Fibroblast of skin of scalp (primary cell): ENCODE results near the gene SLC25A40. TPM values are rescaled to one million over a fixed set of nuclear protein-coding genes. Genes with fewer than 3 reads are reported as not detected.
A peak's percentile ranks its signal among the peaks of the same experiment; 100 is the strongest.
"Not testable (repeated sequence)": the region's sequence is repeated elsewhere in the genome, so short reads cannot be mapped to it uniquely, and the experiment has no call there.

Experiments
- DNase-seq: peaks from one replicate; pipeline ENCODE4 v3.0.0-alpha.2; 2013
- polyA plus RNA-seq, 2 experiments: library from polyadenylated mRNA; unstranded; fragments of 120-200 nt; gene quantifications; one replicate each; pipeline ENCODE4 v1.2.1, GENCODE V29; 2013; ENCODE audit not compliant: insufficient read length in 2 of 2

Gene SLC25A40
- 12.1 TPM for polyA plus RNA-seq (2013, experiment 1 of 2; ENCODE audit: insufficient read length)
- 10.5 TPM for polyA plus RNA-seq (2013, experiment 2 of 2; ENCODE audit: insufficient read length)

DNA sequence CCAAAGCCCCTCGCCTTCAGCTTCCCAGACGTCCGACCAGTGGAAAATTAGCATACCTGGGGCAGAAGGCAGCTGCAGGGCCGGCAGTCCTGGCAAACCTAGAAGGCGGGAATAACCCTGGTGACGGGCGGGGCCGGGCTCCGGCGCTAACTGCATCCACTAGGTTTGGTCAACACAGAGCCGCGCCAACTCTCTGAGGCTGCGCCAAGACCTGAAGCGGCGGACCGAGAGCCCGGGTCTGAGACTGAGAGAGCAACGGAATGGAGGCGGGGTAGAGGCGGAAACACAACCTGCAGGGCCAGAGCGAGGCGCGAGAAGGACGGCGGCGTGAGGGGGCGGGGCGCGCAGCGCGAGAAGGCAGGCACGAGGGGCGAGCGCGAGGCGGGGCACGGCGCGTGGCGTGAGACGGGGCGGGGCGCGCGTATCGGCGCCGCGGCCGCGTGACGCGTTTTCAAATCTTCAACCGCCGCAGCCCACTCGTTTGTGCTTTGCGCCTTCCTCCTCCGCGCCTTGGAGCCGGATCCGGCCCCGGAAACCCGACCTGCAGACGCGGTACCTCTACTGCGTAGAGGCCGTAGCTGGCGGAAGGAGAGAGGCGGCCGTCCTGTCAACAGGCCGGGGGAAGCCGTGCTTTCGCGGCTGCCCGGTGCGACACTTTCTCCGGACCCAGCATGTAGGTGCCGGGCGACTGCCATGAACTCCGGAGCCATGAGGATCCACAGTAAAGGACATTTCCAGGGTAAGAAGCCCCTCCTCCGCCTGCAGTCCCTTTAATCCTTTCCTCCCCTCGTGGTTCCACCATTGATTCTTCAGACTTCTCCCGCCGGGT lies at the start of gene SLC25A40, which contains the start of gene DBF4:
TSS of gene SLC25A40 (minus strand) at position 321 of the 829 bp plus-strand sequence. CDS start 17,633 bp downstream, outside the sequence.
TSS of gene DBF4 (plus strand) at position 454 of the 829 bp plus-strand sequence. CDS start at position 694, 240 bp downstream.
- DNase-seq, result peak; percentile 92

DNA sequence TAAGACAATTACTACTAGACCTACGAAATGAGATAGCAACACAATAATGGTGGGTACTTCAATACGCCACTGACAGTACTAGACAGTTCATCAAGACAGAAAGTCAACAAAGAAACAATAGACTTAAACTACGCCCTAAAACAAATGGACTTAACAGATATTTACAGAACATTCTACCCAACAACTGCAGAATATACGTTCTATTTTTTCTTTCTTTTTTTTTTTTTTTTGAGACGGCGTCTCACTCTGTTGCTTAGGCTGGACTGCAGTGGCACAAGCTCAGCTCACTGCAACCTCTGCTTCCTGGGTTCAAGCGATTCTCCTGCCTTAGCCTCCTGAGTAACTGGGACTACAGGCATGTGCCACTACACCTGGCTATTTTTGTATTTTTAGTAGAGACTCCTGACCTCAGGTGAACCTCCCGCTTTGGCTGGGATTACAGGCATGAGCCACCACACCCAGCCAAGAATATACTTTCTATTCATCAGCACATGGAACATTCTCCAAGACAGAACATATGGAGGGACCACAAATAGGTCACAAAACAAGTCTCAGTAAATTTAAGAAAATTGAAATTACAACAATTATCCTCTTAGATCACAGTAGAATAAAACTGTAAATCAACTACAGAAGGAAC lies 46.7 kb upstream of the SLC25A40 start:
- not testable (repeated sequence) for DNase-seq

DNA sequence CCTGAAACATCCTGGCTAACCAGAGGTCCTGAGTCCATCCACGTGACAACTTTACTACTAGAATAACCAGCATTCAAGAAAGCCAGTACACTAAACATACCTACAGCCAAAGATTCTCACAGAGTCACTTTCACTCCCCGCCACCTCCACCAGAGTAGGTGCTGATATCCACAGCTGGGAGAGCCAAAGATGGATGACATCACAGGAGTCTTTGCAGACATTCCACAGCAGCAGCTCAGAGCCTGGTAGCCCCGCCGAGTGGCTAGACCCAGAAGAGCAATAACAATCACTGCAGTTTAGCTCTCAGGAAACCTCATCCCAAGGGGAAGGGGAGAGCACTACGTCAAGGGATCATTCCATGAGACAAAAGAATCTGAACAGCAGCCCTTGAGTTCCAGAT lies 44.4 kb upstream of the SLC25A40 start:
- DNase-seq, result peak; percentile 5

DNA sequence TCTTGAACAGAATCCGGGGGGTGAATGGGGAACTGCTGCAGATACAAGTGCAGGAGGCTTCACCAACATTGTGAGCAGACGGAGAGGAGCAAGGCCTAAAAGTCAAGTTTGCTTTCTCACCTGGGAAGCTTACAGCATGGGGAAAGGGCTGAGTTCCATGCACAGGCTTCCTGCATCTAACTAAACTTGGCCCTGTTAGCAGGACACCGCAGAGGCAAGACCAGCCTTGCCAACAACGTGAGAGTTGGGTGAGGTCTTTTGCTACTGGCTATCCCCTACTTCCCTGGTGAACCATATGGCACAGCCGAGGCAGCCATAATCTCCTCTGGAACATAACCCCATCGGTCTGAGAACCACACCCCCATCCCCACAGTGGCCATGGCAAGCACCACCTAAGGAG lies 43.7 kb upstream of the SLC25A40 start:
- DNase-seq, result no peak

DNA sequence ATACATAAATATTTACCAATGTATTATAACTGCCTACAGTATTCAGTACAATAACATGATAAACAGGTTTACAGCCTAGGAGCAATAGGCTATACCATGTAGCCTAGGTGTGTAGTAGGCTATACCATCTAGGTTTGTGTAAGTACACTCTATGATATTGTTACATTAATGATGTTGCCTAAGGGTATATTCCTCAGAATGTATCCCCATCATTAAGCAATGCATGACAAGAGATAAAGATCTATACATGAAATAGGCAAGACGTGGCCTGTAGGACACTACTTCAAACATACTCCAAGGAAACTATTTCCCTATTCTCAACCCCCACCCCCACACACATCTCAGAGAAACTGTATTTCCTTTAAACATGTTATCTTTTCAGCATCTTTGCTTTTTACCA lies 42.6 kb upstream of the SLC25A40 start:
- DNase-seq, result no peak

- no peak for DNase-seq
These were observed 36.0 kb upstream of the SLC25A40 start for GRCh38 chr7:87912121-87912520.

DNA sequence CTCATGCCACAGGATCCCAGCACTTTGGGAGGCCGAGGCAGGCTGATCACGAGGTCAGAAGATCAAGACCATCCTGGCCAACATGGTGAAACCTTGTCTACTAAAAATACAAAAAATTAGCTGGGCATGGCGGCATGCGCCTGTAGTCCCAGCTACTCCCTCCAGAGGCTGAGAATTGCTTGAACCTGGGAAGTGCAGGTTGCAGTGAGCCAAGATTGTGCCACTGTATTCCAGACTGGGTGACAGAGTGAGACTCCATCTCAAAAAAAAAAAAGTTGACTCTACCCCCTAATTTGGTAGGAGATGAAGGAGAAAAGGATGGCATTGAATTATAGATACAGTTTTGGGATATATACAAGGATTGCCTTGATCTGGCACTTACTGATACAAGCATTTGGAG lies 32.7 kb upstream of the SLC25A40 start:
- not testable (repeated sequence) for DNase-seq

- DNase-seq, result not testable (repeated sequence)
These were observed 31.2 kb upstream of the SLC25A40 start for GRCh38 chr7:87907136-87907906.

GRCh38 chr7:87899255-87899654 lies 23.1 kb upstream of the SLC25A40 start:
- DNase-seq, result no peak

DNA sequence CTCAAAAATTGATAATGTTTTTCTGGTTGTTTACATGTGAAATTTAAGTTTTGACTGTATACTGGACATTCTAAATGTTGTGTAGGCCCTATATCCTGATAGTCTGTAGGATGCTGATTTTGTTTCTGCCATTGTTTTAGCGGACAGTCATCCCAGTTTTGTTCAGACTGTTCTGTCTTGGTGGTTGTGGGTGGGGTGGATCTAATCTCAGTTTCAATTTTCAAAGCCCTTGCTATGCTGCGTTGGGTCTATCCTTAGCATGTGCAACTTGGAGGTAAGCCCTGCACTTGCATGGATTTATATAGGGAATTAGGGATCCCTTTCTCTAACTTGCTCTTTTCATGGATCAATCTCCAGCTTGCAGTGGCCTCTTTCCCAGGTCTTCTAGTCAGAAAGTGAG lies 19.2 kb upstream of the SLC25A40 start:
- DNase-seq, result no peak

DNA sequence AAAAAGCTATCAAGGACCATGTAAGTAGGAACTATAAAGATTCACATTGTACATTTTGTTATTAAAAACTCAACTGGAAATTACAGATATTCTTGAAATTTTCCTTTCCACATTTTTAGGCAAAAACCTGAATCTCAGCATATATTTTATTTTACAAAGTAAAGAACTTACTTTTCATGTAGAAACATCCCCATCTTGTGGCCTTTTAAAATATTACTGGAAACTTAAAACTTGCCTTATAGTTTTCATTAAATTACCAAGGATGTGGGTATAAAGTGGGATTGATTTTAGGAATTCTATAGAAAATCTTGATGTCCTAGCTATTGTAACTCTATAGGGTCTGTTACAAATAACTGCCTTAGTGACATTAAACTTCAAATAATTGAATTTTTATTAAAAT lies 10.7 kb upstream of the SLC25A40 start:
- peak; percentile 51 for DNase-seq

GRCh38 chr7:87885018-87885417 lies 8.9 kb upstream of the SLC25A40 start:
- DNase-seq, result no peak

DNA sequence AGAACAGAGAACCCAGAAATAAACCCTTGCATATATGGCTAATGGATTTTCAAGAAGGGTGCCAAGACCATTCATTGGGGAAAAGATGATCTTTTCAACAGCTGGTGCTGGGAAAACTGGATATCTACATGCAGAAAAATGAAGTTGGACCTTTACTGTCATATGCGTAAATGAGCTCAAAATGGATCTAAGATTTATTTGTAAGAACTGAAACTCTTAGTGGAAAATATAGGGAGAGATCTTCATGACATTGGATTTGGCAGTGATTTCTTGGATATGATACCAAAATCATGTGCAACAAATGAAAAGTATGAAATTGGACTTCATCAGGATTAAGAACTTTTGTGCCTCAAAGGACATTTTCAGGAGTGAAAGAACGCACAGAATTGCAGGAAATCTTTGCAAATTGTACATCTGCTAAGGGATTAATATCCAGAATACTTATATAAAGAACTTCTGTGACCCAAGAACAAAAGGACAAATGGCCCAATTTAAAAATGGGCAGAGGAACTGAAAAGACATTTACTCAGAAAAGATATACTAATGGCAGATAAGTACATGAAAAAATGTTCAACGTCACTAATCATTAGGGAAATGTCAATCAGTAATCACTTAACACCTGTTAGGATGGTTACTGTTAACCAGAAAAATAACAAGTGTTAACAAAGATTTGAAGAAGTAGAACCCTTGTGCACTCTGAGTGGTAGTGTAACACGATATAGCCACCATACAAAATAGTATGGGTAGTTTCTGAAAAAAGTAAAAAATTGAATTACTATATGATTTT lies 6.2 kb upstream of the SLC25A40 start:
- no peak for DNase-seq

DNA sequence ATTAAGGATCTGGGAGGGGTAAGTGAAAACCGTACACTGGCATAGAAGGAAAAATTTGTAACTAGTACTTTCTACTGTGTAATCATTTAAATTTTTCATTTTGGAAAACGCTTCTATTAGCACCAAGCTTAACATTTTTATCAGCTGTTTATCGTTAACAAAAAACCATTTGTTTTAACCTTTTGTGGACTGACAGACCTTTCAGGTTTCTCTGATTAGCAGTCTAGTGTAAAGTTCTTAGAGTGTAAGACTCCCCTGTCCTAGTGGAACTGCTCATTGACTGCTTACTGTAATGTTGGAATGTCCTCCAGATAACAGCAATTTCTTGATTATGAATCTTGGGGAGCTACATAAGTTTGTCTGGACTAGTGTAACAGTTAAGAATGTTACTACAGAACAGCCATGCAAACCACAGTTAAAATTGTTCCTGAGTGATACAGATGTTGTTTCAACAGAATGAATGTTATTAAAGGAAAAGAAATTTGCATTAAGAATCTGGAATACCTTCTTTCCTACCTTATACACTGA lies 2.1 kb upstream of the SLC25A40 start:
- DNase-seq, result peak; percentile 22

DNA sequence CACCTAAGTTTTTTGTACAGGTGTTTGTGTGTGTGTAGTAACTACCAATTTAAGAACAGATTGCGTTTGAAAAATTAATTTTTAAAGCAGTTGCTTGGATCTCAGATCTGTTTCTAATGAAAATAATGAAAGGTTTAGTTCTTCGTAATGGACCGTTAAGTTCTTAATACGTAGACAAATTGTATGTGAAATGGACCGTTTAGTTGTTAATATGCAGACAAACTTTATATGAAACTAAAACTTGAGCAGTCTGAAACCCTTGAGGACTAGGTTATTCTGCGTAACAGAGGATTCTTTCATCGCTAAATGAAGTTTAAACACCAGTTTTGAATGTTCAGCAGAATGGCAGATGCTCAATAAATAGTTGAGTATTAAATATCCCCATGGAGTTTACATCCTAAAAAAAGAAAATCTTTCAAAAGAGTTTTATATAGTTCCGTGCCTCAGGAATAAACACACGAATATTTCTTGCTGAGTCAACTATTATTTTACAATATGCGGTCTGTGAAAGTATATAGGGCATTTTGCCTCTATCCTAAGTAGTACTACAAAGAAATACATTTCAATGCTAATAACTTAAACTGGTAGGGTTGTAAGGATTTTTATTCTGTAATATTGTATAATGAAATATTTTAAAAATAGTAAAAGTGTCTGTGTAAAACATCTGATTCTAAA lies 1.3 kb upstream of the SLC25A40 start:
- DNase-seq, result no peak

DNA sequence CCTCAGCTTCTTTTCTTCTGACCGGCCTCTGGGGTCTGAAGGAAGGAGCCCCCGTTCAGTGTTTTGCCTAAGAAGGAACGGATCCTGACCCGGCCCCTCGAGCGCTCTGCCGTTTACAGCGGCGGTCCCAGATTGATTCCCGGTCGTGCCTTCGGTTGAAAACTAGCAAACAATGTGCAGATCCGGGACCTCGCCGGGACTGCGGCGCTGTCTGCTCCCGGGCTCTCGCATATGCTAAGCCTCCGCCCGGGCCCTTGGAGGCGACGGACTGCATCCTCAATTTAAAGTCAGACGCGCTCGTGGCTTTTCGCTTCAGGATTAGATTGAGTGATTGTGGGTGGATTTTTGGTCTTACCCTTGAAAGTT lies 692 bp upstream of the SLC25A40 start:
- DNase-seq, result peak; percentile 59

- DNase-seq, result no peak
These were observed 765 bp downstream of the SLC25A40 start for GRCh38 chr7:87875151-87876039.

DNA sequence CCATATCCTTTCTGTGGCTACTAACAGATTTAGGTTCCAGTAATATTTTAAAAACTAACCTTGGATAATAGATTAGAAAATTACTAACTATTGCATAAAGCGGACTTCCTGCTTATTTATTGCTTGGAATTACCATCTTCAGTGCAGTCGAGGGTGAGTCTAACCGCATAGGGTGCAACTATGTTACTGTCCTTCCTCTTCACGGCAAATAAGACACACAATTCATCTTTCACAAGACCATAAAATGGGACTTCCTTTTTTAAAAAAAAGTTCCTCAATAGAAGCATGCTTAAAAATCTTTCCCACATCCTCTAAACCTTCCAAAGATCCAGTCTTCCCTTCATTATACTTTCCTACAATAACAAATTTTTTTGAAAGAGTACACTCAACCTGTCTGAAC lies 2.1 kb downstream of the SLC25A40 start:
- no peak for DNase-seq

- not testable (repeated sequence) for DNase-seq
These were observed 2.8 kb downstream of the SLC25A40 start for GRCh38 chr7:87873328-87873727.

GRCh38 chr7:87872346-87872745 lies 3.8 kb downstream of the SLC25A40 start:
- DNase-seq, result no peak
